Tibial artery (tissue), 4 donors: ENCODE results near the gene NIPSNAP3A.

Source experiments
- DNase-seq, 2 donors: peaks; one replicate each; pipeline ENCODE4 v3.0.0-alpha.2; 2019
- H3K27ac ChIP-seq, 2 donors: fragments of 200-600 bp; sonication (generic) in 1 of 2; 1 replicate in 1 of 2; 2 replicates in 1 of 2; pipeline ENCODE4 v1.5.1; 2018 to 2019; ENCODE audit warnings: mild to moderate bottlenecking in 1 of 2
- H3K27me3 ChIP-seq, 2 donors: fragments of 200-600 bp; sonication (generic) in 1 of 2; one replicate each; pipeline versions ENCODE4 v1.5.1 to v1.6.0; 2016 to 2019
- H3K36me3 ChIP-seq, 3 donors: fragments of 200-600 bp; sonication (generic) in 2 of 3; one replicate each; pipeline ENCODE4 v1.5.1; 2016 to 2019; ENCODE audit warnings: mild to moderate bottlenecking in 2 of 3
- H3K4me1 ChIP-seq, 4 donors: fragments of 200-600 bp; sonication (generic) in 2 of 4; 1 replicate in 3 of 4; 2 replicates in 1 of 4; pipeline ENCODE4 v1.5.1; 2016 to 2019
- H3K4me3 ChIP-seq, 2 donors: fragments of 200-600 bp; sonication (generic) in 1 of 2; 1 replicate in 1 of 2; 2 replicates in 1 of 2; pipeline ENCODE4 v1.5.1; 2018 to 2019; ENCODE audit warnings: mild to moderate bottlenecking in 2 of 2
- H3K9me3 ChIP-seq, 3 donors: fragments of 200-600 bp; sonication (generic) in 1 of 3; one replicate each; pipeline ENCODE4 v1.5.1; 2016 to 2019
- CTCF ChIP-seq, 2 experiments: fragments of 200-600 bp in 1 of 2; fragments of 450-650 bp in 1 of 2; IDR thresholded peaks; one replicate each; pipeline ENCODE4 v1.5.1; 2017 to 2019; ENCODE audit warnings: antibody characterized with exemption in 2 of 2, mild to moderate bottlenecking in 1 of 2, moderate library complexity in 1 of 2
- intact Hi-C: fragments of 100-400 bp; cut with DNase I; formaldehyde crosslinking; loops from one replicate; pipeline ENCODE4 v1.15.0; 2023; ENCODE audit warnings: low total_unique reads

The NIPSNAP3A gene

GRCh38 chr9:104786293-104786692, 38.8 kb downstream of the NIPSNAP3A start:
- Histone ChIP-seq H3K36me3 (peaks cover 80 to 89% (median 83%) of the 10 kb centered on the region in 3 donors), H3K4me3 (no peak overlapping the region), H3K9me3 (no peaks in the 10 kb centered on the region), H3K27ac (no peak overlapping the region), H3K27me3 (no peaks in the 10 kb centered on the region), H3K4me1 (peaks cover 0 to under 1% (median 0%) of the 10 kb centered on the region in 4 donors)
- DNase-seq: no peak
- intact Hi-C loops: no loop called here
- TF ChIP-seq CTCF (IDR thresholded peaks at IDR 0.05): no peak

- no peak overlapping the region for H3K4me3 ChIP-seq
- no peak for DNase-seq
- TF ChIP-seq CTCF (IDR thresholded peaks at IDR 0.05): no peak
- no peaks in the 10 kb centered on the region for H3K9me3 ChIP-seq
- peaks cover 90 to 100% (median 91%) of the 10 kb centered on the region in 3 donors for H3K36me3 ChIP-seq
- intact Hi-C loops: no loop called here
- no peaks in the 10 kb centered on the region for H3K27me3 ChIP-seq
- H3K27ac ChIP-seq: no peak overlapping the region
- H3K4me1 ChIP-seq: no peaks in the 10 kb centered on the region
Measured at GRCh38 chr9:104787306-104788015, 40.0 kb downstream of the NIPSNAP3A start.

GRCh38 chr9:104788251-104788650, 40.8 kb downstream of the NIPSNAP3A start:
- Histone ChIP-seq H3K9me3 (no peaks in the 10 kb centered on the region), H3K27me3 (no peaks in the 10 kb centered on the region), H3K4me3 (no peak overlapping the region), H3K27ac (no peak overlapping the region), H3K4me1 (no peaks in the 10 kb centered on the region), H3K36me3 (peaks cover 90 to 100% (median 97%) of the 10 kb centered on the region in 3 donors)
- DNase-seq: no peak
- no peak for TF ChIP-seq CTCF (IDR thresholded peaks at IDR 0.05)
- intact Hi-C loops: no loop called here

GRCh38 chr9:104794070-104794469, 46.6 kb downstream of the NIPSNAP3A start:
- no peak for TF ChIP-seq CTCF (IDR thresholded peaks at IDR 0.05)
- Histone ChIP-seq H3K9me3 (no peaks in the 10 kb centered on the region), H3K27me3 (no peaks in the 10 kb centered on the region), H3K27ac (no peak overlapping the region), H3K4me1 (no peaks in the 10 kb centered on the region), H3K36me3 (peaks cover 95 to 100% (median 97%) of the 10 kb centered on the region in 3 donors), H3K4me3 (no peak overlapping the region)
- intact Hi-C loops: no loop called here
- no peak for DNase-seq

- H3K4me3 ChIP-seq: no peak overlapping the region
- H3K36me3 ChIP-seq: peaks cover 92 to 99% (median 94%) of the 10 kb centered on the region in 3 donors
- H3K9me3 ChIP-seq: no peaks in the 10 kb centered on the region
- TF ChIP-seq CTCF (IDR thresholded peaks at IDR 0.05): no peak
- H3K27me3 ChIP-seq: no peaks in the 10 kb centered on the region
- H3K27ac ChIP-seq: no peak overlapping the region
- intact Hi-C loops: no loop called here
- peak in 1 of 2 donors; percentile 39 for DNase-seq
- H3K4me1 ChIP-seq: no peaks in the 10 kb centered on the region
Measured at GRCh38 chr9:104795082-104795481, 47.6 kb downstream of the NIPSNAP3A start.
